GM18870 (cell line): Measurements from ENCODE around the gene PRSS22.

ENCODE experiments used
- ATAC-seq: cut with Tn5 transposase; IDR thresholded peaks from one replicate; pipeline ENCODE4 v1.9.1; 2021; ENCODE audit warnings: moderate library complexity; ENCODE audit not compliant: unreplicated experiment

Gene PRSS22

DNA sequence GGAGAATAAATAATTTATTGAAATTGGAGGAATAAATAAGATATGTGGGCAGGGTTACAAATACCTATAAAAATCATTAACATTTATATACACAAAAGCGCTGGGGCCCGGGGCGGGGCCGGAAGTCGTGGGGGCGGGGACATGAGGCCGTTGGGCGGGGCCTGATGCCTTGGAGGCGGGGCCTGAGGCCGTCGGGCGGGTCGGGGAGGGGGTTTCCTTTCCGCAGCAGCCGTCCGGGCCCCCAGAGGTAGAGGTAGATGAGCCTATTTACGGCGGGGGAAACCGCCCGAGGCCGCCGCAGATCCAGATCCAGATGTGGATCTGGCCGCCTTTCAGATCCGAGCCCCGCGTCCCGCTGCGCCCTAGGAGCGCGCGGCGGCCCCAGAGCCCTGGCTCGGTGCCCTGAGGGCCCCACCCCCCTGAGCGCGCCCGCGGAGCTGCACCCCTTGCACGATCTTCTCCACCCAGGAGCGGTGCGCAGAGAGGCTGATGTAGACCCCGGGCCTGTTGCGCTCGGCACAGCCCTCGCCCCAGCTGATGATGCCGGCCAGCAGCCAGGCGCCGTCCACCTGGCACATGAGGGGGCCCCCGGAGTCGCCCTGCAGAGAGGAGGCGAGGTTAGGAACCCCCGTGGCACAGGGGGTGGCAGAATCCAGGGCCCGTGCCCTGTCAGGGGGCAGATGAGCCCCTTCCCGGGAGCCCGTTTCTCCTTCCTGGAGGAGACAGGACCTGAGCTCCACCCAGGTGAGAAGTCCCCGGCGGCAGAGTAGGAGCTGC is 5.1 kb downstream of the PRSS22 start:
- no peak for ATAC-seq

DNA sequence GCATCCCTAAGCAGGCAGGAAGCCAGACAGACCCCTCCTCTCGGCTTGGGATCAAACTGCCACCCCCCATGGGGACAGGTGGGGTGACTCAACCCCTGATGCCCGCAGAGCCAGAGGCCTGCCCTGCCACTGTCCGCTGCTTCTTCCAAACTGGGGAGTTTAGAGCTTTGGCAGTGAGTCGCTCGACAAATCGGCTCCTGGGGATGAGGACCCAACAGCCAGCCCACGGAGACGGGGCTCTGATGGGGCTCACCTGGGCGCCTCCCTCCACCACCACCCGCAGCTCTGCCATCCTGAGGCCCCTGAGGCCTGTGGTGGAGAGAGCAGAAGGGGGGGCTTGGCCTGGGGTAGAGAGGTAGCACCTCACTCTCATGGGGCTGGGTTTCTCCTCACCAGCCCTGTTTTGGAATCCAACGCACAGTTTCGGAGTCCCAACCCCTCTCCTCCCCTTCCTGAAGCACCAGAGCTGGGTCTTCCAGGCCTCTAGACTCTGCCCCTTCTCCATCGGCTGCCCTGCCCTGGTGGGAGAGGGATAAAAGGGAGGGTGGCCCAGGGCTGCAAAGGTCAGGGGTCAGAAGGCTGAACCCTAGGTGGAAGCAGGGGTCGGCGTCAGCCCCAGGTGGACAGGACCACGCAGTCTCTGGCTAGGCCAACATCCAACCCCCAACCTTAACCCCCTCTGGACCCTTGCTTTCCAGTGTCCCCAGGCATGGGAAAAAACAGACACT is 5.8 kb downstream of the PRSS22 start:
- ATAC-seq = no peak

DNA sequence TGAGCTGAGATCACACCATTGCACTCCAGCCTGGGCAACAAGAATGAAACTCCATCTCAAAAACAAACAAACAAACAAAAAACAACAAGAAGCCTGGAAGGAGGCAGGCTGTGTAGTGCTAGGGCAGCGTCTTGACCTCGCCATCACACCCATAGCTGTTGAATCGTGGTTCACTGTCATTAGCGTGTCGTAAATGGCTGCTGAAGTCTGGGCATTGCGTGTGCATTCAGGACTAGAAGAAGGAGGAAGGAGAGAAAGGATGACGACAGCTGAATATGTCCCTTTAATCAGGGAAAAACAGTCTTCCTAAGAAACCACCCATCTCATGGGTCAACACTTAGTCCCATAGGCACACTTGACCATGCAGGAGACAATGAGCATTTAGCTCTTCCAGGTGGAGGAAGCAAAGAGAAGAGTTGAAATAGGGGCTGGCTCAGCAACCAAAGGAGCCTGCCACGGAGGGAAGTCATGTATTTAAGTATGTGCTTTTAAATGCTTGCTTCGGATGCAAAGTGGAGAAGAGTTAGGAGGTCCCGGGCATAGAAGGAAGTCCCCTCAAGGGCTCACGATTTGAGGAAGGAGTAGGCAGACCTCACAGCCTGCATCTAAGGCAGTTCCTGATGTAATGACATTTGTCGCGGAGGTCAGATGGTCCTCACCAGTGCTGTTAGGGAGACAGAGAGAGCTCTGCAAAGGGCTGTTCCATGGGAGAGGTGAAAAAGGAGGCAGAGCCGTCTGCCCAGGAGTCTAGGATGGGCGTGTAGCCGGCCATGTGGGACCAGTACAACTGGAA is 8.8 kb downstream of the PRSS22 start:
- ATAC-seq = no peak

DNA sequence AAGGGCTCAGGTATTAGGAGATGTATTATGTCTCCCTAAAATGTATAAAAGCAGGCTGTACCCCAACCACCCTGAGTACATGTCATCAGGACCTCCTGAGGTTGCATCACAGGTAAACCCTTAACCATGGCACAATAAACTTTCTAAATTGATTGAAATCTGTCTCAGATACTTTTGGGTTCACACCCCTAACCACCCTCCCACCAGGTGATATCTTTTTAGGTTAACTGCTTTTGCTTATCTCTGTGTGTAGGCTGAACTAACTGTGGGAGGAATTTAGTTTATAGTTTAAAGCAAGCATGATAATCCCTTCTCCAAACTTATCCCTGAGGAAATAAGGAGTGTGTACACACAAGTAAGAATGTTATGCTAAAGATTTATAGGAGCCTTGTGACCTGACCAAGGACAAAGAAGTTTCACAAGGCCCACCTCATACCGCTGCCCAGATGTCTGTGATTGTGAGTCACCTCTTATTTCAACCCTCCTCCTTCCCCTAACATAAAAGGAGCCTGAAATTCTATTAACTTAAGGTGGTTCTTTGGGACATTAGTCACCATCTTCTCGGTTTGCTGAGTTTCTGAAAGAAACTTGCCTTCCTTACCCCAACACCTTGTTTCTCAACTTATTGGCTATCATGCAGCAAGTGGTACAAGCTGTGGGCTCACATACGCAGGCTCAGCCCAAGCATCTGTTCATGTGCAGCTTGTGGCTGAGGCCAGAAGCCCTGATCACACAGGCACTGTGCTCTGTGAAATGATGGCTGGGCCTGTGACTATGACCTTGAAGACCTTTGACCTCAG is 11.3 kb downstream of the PRSS22 start:
- ATAC-seq = no peak

DNA sequence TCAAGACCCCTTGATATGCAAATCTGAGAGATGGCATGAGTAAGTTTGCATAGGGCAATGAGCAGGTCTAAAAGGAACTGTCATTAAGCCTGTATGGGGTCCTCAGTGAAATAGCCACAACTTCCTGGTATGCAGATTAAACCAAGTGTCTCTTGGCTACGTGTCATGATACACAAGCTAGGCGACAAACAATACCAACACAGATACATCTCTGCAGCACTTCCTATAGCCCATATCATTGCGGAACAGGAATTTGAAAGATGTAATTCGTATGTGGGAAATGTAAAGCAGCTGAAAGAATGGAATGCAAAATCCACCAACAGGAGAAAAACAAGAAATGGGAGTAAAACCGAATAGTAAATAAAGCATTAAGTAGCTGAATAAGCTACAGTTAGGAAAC is 12.9 kb downstream of the PRSS22 start:
- ATAC-seq = no peak

DNA sequence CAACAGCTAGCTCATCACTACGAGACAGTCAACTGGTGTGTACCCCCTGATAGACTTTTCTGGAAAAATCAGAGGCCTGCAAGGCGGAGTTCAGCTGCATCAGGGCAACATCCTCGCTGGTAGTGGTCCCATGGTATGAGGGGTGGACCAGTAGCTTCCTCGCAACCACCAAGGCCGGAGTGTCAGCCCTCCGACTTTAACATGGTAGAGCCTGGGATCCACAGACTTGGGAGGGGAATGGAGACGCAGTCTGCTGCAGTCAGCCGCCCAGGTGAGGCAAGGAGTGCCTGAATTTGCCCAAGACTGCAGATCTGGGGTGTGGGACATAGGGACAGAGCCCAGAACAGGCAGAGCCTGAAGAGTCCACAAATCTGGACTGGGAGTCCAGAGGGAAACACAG is 14.4 kb downstream of the PRSS22 start:
- ATAC-seq = no peak

DNA sequence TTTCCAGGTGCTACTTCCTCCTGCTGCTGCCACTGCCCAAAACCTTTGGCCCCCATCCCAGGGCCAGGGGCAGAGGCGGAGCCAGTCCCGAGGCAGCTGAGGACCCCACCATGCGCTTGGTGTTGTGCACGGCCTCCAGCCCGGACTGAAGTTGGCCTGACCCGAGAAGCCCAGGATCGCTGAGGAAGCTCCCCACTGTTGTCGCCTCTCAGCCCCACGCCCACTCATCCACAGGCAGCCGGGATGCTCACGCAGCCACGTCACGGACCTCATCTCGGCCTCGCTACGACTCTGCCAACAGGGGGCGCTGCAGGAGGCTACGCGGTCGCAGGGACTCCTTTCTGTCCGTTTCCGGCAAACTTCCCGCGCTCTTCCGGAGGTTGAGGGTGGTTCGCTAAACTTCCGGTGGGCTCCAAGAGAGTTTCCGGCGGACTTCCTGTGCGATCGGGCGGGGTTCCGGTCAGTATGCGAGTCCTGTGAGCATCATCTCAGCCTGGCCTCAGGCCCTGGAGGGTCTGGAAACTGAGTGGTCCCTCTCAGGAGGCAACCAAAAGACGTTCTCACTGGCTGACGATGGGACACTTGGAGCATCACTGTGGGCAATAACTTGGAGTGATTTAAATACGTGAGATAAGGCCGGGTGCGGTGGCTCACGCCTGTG is 15.5 kb downstream of the PRSS22 start:
- ATAC-seq = no peak

DNA sequence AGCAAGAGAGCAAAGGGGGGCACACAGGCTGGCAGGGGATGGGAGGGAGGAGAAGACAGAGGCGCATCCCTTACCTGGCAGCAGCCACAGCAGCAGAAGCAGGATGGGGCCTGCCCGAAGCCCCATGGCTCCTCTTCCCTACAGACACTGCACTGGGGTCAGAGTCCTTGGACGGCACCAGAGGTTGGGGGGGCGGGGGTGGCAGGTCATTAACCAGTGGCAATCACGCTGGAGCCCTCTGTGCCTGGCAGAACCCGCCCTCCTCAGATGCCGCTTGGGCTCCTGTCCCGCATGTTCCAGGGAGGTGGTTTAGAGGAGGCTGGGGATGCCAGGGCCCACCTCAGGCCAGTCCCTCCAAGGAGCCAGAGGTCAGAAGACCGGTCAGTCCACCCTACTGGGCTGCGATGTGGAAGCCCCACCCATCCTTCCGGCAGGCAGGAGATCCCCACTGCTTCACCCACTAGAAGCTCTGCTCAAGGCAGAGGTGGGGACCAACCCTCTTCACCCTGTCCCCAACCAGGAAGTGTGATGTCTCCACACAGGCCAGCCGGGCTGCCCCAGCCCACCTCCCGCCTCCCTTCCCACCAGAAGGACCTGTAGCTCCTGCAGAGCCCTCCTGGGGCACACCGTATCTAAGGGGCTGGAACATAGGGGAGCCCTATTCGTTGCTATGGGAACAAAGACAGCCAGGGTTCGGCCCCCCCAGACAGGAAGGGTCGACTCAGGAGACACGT is 16.2 kb downstream of the PRSS22 start:
- no peak for ATAC-seq

DNA sequence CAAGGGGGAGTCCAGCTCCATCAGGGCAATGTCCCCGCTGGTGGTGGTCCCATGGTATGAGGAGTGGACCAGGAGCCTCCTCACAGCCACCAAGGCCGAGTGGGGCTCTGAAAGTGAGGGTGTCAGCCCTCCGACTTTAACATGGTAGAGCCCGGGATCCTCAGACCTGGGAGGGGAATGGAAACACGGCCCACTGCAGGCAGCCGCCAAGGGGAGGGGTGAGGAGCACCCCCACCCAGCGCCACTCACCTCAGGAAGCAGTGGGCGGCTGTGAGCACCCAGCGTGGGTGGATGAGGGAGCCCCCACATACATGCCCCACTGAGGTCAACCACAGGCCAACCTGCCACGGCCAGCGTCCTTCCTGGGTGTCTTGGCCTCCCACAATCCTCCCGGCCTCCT is 17.1 kb downstream of the PRSS22 start:
- ATAC-seq = no peak

DNA sequence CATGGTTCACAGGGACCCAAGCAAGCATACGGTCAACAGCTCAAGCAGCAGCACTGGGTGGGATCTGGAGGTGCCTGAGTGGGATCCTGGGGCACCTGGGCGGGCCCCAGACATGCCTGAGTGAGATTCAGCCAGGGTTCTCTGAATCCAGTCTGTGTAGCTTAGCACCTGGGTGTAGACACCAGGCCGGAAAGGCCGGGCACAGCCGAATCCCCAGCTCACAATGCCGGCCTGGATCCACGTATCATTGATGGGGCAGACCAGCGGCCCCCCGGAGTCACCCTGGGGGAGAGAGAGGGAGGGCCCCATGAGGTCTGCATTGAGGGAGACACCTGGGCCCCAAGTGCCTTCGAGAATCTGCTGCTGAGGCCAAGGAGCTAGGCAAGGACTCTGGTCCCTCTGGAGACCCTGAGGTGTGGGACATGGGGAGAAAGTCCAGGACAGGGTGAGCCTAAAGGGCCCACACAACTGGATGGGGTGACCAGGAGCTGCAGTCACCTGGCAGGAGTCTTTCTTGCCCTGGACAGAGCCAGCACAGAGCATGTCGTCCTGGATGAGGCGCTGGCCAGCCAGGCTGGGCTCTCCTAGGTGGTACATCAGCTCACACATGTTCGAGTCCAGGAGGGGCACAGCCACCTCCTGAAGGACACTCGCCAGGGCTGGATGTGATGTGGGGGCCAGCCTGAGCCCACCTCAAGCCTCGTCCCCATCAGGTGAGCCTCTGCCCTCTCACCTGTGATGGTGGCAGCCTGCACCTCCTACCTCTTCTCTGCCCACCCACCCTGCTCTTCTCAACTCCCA is 18.1 kb downstream of the PRSS22 start:
- ATAC-seq = no peak

DNA sequence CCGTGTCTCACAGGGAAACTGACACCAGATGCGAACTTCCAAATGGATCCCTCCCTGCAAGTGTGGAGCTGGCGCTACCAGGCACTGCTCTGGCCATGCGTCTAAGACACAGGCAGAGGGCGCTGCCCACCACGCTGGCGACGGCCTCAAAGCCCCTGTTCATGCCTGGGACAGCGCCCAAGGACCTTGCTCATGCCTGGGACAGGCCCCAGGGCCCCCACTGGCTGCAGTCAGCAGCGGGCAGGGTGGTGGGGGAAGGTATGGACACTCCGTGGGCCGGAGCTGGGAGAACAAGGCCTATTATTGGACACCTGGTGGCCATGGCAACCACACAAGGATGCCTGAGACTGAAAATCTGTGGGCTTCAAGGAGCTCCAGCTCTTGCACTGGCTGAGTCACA is 19.0 kb downstream of the PRSS22 start:
- no peak for ATAC-seq

DNA sequence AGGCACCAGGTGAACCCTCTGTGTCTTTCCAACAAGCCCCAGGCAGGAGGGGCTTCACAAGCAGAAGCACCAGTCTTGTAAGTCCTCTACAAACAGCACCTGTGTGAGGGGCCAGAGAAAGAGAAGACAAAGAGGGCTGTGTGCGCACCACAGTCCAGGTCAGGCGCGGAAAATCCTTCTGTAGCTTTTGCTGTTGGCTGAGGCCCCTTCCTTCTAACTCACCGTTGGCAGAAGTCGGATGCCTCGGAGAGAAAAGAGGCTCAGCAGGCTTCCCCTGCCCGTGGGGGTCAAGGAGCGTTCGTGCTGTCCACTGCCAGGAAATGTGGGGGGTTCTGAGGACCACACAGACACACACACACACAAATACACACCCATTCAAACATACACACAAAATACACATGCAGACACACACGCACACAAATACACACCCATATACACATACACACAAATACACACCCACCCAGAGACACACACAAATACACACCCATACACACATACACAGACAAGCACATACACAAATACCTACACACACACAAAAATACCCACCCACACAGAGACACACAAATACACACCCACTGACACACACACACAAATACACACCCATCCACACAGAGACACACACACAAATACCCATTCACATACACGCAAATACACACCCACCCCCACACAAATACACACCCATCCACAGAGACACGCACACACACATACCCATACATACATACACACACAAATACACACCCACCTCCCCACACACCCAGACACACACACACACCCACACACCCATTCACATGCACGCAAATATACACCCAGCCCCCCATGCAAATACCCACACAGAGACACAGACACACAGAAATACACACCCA is 21.1 kb downstream of the PRSS22 start:
- no peak for ATAC-seq

DNA sequence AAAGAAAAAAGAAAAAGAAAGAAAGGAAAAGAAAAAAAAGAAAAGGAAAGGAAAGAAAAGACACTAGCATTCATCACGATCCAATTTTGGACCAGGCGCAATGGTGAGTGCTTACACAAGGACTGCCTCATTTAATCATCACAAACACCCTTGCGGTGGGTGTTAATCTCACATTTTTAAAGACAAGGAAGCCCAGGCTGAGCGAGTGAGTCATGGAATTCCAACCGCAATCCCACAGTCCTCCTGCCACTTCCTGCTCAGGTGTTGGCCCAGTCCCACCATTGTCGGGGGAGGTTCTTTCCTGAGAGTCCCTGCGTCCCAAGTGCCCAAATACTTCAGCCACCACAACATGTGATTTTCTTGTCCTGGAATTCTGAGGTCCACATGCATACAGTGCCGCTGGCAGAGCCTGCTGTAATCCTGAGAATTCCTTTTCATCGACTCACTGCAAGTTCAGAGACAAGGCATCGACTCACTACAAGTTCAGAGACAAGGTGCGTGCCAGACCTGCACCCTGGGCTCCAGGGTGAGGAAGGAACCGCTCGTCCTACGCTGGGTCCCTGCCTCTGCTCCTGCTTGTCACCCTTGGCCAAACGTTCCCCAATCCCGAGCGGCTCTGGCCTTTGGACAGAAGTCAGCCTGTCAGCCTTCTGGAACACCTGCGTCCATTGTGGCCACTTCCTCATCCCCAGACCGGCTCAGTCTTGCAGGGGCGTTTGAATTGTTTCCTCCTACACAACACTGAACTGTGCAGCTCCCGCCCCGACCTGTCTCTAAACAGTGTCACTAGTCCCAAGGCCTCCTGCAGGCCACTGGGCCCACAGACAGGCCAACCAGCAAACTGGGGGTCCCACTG is 22.1 kb downstream of the PRSS22 start:
- no peak for ATAC-seq

DNA sequence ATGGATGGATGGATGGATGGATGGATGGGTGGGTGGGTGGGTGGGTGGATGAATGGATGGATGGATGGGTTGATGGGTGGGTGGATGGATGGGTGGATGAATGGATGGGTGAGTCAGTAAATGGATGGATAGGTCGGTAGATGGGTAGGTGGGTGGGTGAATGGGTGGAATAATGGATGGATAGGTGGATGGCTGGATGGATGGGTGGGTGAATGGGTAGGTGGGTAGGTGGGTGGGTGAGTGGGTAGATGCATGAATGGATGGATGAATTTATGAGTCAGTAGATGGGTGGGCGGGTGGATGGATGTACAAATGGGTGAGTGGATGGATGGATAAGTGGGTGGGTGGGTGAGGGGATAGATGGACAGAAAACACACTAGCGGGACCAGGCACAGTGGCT is 23.0 kb downstream of the PRSS22 start:
- ATAC-seq = no peak

DNA sequence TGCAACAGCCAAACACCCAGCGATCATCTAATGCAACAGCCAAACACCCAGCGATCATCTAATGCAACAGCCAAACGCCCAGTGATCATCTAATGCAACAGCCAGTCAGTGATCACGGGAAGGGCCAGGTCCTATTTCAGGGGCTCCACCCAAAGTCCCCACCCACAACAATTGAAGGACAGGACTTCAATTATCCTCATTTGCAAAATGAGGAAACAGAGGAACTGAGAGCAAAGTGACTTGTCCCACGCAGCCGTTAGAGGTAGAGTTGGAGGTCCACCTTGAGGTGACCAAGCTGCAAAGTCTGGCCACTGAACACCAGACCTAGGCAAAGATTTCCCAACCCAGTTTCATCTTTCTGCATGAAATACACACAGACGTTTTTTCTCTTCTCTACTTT is 24.2 kb downstream of the PRSS22 start:
- no peak for ATAC-seq

DNA sequence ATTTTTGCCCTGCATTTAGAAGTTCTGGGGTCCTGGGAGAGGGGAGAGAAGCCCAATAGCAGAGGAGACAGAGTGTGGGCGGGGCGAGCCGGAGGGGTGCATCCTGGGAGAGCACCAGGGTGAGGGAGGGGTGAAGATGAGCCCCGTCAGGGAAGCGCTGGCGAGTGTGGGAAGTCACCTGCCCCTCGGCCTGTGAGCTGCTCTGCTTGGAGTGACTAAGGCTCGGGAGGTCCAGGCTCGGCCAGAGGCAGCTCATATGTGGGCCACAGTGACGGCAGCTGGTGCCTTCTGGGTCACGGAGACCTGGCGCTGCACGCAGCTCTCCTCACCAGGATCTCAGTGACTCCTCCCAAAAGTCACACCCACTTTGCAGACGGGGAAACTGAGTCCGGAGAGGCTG is 26.8 kb downstream of the PRSS22 start:
- no peak for ATAC-seq

DNA sequence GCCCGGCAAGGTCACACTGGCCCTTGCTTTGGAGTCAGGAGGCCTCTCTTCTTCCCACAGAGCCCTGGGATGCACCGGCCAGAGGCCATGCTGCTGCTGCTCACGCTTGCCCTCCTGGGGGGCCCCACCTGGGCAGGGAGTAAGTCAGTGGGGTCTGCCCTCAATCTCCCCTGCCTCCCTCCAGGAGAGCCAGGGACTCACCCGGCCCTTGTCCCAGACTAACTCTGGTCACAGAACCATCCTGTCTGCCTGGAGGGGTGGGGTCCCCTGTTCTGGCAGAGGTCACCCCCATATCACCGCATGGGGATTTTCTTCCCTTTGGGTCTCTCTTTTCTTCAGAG is 27.6 kb downstream of the PRSS22 start:
- no peak for ATAC-seq
